Measurements from ENCODE around the gene SLC24A3. TPM values are rescaled to one million over a fixed set of nuclear protein-coding genes. Genes with fewer than 3 reads are reported as not detected.

SLC24A3 gene
- total and polyA plus RNA-seq, 7 donors: 0.92 to 20.8 (median 13.5) TPM

DNA sequence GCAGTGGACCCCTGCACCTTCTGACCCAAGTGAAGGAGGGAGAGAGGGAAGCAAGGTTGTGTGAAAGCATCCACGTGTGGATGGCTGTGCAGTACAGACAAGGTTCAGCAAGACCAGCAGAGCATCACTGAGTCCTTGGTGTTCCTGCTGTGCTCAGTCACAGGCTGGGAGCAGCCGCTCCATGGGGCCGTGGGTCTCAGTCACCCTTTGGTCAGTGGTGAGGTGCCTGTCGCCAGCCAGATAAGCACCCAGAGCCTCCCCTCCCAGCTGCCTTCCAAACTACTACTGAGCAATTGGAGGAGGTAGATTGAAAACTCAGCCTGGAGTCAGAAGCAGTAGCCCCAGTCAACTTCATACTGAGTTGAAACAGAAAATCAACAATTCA, 218.9 kb downstream of the SLC24A3 start:
- WGBS, 2 donors: 80 to 89% methylated on average over 4 of the region's 4 CpGs

DNA sequence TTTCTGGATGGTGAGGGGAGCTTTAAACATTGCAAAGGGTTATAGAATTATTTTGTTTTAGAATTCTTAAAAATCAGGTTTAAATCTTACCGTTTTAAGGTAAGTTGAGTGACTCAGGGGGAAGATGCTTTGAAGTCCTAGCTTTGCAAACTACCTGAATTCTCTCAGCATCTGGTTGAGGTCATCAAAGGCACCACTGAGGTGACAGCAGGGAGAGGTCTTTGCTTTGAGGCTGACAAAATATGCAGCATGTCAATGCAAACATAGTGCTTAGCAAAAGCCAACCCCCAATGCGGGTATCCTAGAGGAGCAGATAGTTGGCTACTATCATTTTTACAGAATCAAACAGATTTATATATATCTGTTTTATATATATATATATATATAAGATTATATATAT, 219.5 kb downstream of the SLC24A3 start:
- Histone ChIP-seq H3K27me3 (no peaks in the 10 kb centered on the region), H3K36me3 (no peaks in the 10 kb centered on the region), H3K4me3 (no peak overlapping the region), H3K9me3 (no peaks in the 10 kb centered on the region), H3K27ac (no peak overlapping the region), H3K4me1 (peaks cover 0 to 30% (median 4%) of the 10 kb centered on the region in 4 donors)
- intact Hi-C loops (cut with DNase I): no loop called here
- TF ChIP-seq, protein P1, sequence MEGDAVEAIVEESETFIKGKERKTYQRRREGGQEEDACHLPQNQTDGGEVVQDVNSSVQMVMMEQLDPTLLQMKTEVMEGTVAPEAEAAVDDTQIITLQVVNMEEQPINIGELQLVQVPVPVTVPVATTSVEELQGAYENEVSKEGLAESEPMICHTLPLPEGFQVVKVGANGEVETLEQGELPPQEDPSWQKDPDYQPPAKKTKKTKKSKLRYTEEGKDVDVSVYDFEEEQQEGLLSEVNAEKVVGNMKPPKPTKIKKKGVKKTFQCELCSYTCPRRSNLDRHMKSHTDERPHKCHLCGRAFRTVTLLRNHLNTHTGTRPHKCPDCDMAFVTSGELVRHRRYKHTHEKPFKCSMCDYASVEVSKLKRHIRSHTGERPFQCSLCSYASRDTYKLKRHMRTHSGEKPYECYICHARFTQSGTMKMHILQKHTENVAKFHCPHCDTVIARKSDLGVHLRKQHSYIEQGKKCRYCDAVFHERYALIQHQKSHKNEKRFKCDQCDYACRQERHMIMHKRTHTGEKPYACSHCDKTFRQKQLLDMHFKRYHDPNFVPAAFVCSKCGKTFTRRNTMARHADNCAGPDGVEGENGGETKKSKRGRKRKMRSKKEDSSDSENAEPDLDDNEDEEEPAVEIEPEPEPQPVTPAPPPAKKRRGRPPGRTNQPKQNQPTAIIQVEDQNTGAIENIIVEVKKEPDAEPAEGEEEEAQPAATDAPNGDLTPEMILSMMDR (IDR thresholded peaks at IDR 0.05): no peak
- TF ChIP-seq EP300 (IDR thresholded peaks at IDR 0.05): no peak
- TF ChIP-seq POLR2AphosphoS5 (IDR thresholded peaks at IDR 0.05): no peak
- no peak for TF ChIP-seq POLR2A (IDR thresholded peaks at IDR 0.05)
- 78 to 94% methylated on average over 2 of the region's 2 CpGs for WGBS, 2 donors
- no peak for DNase-seq

More for the DNA sequence above, 218.9 kb downstream of the SLC24A3 start:
- intact Hi-C loops (cut with DNase I): no loop called here
- no peak overlapping the region for H3K27ac ChIP-seq
- TF ChIP-seq POLR2AphosphoS5 (IDR thresholded peaks at IDR 0.05) (no peak), EP300 (IDR thresholded peaks at IDR 0.05) (no peak), POLR2A (IDR thresholded peaks at IDR 0.05) (no peak)
- TF ChIP-seq, protein P1 (IDR thresholded peaks at IDR 0.05): no peak
- H3K27me3 ChIP-seq: no peaks in the 10 kb centered on the region
- no peaks in the 10 kb centered on the region for H3K9me3 ChIP-seq
- no peaks in the 10 kb centered on the region for H3K36me3 ChIP-seq
- no peak for DNase-seq
- peaks cover 0 to 32% (median 4%) of the 10 kb centered on the region in 4 donors for H3K4me1 ChIP-seq
- H3K4me3 ChIP-seq: no peak overlapping the region

DNA sequence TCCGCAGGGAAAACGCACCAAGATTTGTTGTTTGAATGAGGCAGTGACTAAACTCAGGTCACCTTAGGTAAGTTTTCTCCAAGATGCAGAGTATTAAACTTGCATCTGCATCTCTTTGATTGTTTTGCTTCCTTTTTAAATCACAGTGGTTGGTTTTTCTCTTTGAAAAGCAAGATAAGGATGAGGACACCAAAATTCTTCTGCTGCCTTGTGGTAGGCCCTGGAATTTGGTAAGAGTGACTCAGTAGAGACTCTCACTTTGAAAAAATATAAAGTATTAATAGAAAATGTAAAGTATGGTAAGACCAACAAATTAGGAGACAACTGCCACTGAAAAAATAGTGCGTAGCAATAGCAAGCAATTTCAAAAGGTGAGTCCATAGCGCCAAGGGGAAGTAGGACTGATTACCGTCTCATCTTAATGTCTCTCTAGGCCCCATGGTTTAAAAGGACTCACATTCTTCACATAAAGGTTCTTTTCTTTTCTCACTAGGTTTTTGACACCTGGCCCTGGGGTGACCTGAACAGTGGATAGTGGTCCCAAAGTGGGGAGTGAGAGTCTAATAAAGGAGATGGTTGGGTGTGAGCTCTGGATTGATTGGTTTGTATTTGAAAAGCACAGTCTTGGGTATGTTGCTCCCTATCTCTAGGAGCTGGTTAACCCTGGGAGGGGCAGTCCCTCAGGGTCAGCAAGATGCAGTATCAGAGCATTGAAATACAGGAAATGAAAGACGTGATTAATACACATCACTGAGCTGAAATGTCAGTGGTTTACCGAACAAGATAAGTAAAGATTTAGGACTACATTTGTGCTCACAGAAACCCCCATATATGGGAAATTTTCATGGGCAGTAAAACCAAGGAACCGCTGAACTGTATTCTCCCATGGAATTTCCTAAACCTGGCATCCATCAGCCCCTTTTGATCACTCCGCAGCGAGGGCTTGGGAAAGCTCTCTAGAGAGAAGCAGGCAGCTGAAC, 221.2 kb downstream of the SLC24A3 start:
- intact Hi-C loops (cut with DNase I): no loop called here
- no peak for DNase-seq
- no peak overlapping the region for H3K27ac ChIP-seq
- H3K4me3 ChIP-seq: no peak overlapping the region
- H3K9me3 ChIP-seq: no peaks in the 10 kb centered on the region
- TF ChIP-seq, protein P1 (IDR thresholded peaks at IDR 0.05): no peak
- TF ChIP-seq POLR2A (IDR thresholded peaks at IDR 0.05) (no peak), POLR2AphosphoS5 (IDR thresholded peaks at IDR 0.05) (no peak), EP300 (IDR thresholded peaks at IDR 0.05) (no peak)
- peaks cover 0 to 13% (median 0%) of the 10 kb centered on the region in 4 donors for H3K4me1 ChIP-seq
- no peaks in the 10 kb centered on the region for H3K36me3 ChIP-seq
- 87 to 93% methylated on average over 10 of the region's 10 CpGs for WGBS, 2 donors
- H3K27me3 ChIP-seq: no peaks in the 10 kb centered on the region

DNA sequence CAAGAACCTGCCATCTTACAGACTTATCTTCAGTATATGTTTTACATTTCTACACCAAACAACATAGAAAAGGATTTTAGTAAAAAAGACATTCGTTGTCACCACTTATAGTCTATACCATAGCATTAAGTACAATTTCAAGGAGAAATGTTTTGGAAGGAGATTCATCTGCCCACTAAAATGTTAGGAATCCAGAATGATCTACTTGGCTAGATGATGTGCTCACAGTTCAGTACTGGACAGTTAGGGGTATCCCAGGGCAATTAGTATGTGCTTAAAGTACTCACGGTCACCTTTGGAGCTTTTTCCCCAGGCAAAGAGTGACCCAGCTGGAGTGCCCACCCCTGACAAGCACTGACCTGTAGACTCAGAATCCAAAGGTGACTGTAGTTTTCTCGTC, 222.9 kb downstream of the SLC24A3 start:
- Histone ChIP-seq H3K4me3 (no peak overlapping the region), H3K27me3 (no peaks in the 10 kb centered on the region), H3K9me3 (no peaks in the 10 kb centered on the region), H3K36me3 (no peaks in the 10 kb centered on the region), H3K4me1 (no peaks in the 10 kb centered on the region), H3K27ac (no peak overlapping the region)
- intact Hi-C loops (cut with DNase I): no loop called here
- TF ChIP-seq EP300 (IDR thresholded peaks at IDR 0.05) (no peak), POLR2A (IDR thresholded peaks at IDR 0.05) (no peak), POLR2AphosphoS5 (IDR thresholded peaks at IDR 0.05) (no peak)
- TF ChIP-seq, protein P1 (IDR thresholded peaks at IDR 0.05): no peak
- 85 to 88% methylated on average over 3 of the region's 3 CpGs for WGBS, 2 donors
- DNase-seq: no peak

All from sigmoid colon (tissue), 7 donors.